SHP77 treated with DMSO at 0.1 percent for 48 hours (cell line): ENCODE data around the gene PCDHGC4.

Experiments used
- DNase-seq: peaks from one replicate; lab custom pipeline; 2025; lab: John Stamatoyannopoulos, UW

PCDHGC4 gene

DNA sequence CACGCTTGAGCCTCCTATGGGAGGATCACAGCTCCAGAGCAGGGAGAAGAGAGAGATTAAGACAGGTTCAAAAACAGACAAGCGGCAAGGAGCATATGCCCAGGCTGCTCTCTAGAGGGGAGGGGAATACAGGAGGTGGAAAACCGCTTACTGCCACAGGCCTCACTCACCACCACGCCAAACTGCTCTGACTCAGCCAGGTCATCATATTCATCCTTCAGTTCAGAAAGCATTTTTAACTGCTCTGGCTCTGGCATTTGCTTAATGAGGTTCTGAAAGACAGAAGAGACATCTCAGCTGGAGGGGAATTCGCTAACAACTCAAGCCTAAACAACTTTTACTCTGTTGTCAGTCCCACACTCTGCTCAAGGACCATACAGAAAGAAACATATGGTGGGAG lies 44.2 kb downstream of the PCDHGC4 start:
- DNase-seq: no peak

DNA sequence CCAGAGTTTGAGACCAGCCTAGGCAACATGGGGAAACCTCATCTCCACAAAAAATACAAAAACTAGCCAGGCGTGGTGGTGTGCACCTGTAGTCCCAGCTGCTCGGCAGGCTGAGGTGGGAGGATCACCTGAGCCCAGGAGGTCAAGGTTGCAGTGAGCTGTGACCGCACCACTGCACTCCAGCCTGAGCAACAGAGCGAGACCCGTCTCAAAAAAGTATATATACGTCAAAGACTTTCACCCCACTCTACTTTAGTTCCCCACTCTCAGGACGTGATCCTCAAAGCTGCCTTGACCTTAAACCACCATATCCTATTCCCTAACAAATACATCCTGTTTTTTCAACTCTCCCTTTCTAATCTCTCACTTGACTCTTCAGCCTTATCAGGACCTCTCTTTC lies 45.0 kb downstream of the PCDHGC4 start:
- DNase-seq: no peak

DNA sequence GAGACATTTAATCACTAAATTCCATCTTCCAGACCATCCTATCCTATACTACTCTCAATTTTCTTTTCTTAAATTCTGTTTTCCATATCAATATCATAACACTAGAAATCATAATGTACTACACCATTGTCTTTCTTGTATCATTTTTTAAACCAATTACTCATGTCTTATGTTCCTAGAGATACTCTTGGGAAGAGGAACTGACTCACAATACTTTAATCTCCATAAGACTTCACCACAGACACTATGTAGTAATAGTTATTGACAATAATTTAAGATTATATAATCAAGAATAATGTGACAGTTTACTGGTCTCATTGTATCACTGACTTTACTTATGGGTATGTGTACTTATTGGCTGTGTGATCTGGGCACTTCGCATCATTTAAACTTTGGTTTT lies 47.9 kb downstream of the PCDHGC4 start:
- DNase-seq: no peak

DNA sequence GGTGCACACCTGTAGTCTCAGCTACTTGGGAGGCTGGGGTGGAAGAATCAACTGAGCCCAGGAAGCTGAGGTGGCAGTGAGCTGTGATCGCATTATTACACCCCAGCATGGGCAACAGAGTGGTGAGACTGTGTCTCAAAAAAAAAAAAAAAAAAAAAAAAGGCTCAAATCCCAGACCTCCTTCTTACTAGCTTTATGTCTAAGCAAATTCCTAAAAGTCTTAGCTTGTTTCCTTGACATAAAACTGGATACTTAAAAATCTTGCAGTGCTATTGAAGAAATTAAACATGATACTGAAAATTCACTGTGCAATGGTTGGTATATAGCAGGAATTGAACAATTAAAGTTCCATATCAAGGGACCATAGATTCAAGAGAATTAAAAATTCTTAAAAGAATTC lies 49.1 kb downstream of the PCDHGC4 start:
- no peak for DNase-seq

DNA sequence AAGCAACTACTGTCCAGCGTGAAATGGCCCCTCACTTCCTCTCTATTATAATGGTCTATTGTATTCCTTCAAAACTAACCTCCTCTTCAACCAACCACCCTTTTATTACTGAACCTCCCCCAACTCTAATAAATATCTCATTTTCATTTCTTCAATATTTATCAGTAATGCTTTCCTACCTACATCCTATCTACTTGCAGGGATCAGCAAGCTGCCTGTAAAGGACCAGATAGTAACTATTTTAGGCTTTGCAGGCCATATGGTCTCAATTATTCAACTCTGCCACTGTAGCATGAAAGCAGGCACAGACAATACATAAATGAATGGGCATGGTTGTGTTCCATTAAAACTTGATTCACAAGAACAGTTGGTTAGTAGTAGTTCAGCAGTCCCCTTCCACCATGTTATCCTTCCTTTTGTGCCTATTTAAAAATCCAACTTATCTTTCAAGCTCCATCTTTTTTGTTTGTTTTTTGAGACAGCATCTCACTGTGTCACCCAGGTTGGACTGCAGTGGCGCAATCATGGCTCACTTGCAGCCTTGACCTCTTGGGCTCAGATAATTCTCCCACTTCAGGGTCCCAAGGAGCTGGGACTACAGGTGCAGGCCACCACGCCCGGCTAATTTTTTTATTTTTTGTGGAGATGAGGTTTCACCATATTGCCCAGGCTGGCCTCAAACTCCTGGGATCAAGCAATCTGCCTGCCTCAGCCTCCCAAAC lies 49.8 kb downstream of the PCDHGC4 start:
- no peak for DNase-seq
